ENCODE data around the gene SUCLA2. TPM values are rescaled to one million over a fixed set of nuclear protein-coding genes. Genes with fewer than 3 reads are reported as not detected.

Gene SUCLA2
- polyA plus RNA-seq, 1 donor (not counting 4 experiments of a cell fraction or from before 2014, with no cell fraction given): 64.3 TPM

DNA sequence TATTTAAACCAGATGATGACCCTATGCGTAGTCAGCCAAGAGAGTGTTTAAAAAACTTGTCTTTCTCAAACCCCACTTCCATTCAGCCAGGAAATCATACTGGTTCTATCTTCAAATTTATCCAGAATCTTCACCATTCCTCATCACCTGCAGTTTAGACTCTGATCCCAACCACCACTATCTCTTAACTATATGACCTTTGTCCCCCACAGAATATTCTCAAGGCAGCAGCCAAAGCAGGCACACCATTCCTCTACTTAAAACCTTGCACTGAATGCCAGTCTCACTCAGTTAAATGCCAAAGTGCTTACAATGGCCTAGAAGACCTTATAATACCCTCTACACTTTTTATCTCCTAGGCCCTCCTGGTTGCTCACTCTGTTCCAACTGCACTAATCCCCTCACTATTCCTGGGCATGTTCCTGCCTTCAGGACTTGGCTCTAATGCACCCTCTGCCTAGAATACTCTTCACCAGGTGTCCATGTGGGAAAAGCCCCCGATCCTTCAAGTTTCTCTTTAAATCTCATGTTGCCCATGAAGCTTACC is 10.1 kb downstream of the SUCLA2 start:
- FAIRE-seq (no peak), DNase-seq (ENCODE audit: low read depth, low spot score) (no peak)
- Histone ChIP-seq H3K4me1 (ENCODE audit: control insufficient read depth, extremely low read depth, insufficient read depth, low read length) (no peaks in the 10 kb centered on the region), H3K9ac (ENCODE audit: control insufficient read depth, extremely low read depth, insufficient read depth, low read length) (no peak overlapping the region), H3K9me1 (ENCODE audit: control insufficient read depth, extremely low read depth, insufficient read depth, low read length) (no peaks in the 10 kb centered on the region), H3K27ac (ENCODE audit: control insufficient read depth, insufficient read depth, low read length) (no peak overlapping the region), H4K20me1 (ENCODE audit: control insufficient read depth, extremely low read depth, insufficient read depth, low read length) (no peaks in the 10 kb centered on the region), H3K79me2 (ENCODE audit: control insufficient read depth, insufficient read depth, low read length) (peaks cover 35% of the 10 kb centered on the region), H2AFZ (ENCODE audit: control insufficient read depth, low read length) (no peak overlapping the region), H3K27me3 (ENCODE audit: control insufficient read depth, extremely low read depth, insufficient read depth, low read length) (no peaks in the 10 kb centered on the region), H3K4me3 (ENCODE audit: control insufficient read depth in 2 of 3, extremely low read depth in 1 of 3, insufficient read depth in 2 of 3, low read depth in 1 of 3, low read length in 3 of 3) (no peak overlapping the region), H3K4me2 (ENCODE audit: control insufficient read depth, extremely low read depth, insufficient read depth, low read depth, low read length) (no peak overlapping the region), H3K36me3 (ENCODE audit: control insufficient read depth in 2 of 2, extremely low read depth in 1 of 2, insufficient read depth in 2 of 2, low read length in 2 of 2) (peaks cover 7 to 12% of the 10 kb centered on the region in 2 experiments), H3K9me3 (ENCODE audit: control insufficient read depth, low read depth, low read length) (no peaks in the 10 kb centered on the region)
- TF ChIP-seq EZH2 (IDR thresholded peaks at IDR 0.05; ENCODE audit: low read length): no peak
- TF ChIP-seq, protein P1, sequence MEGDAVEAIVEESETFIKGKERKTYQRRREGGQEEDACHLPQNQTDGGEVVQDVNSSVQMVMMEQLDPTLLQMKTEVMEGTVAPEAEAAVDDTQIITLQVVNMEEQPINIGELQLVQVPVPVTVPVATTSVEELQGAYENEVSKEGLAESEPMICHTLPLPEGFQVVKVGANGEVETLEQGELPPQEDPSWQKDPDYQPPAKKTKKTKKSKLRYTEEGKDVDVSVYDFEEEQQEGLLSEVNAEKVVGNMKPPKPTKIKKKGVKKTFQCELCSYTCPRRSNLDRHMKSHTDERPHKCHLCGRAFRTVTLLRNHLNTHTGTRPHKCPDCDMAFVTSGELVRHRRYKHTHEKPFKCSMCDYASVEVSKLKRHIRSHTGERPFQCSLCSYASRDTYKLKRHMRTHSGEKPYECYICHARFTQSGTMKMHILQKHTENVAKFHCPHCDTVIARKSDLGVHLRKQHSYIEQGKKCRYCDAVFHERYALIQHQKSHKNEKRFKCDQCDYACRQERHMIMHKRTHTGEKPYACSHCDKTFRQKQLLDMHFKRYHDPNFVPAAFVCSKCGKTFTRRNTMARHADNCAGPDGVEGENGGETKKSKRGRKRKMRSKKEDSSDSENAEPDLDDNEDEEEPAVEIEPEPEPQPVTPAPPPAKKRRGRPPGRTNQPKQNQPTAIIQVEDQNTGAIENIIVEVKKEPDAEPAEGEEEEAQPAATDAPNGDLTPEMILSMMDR (optimal IDR thresholded peaks at IDR 0.05 in 1 of 3, IDR thresholded peaks at IDR 0.05 in 1 of 3, conservative IDR thresholded peaks at IDR 0.05 in 1 of 3; ENCODE audit: extremely low read depth in 1 of 3, insufficient read depth in 2 of 3, low read length in 3 of 3): no peak
- dilution Hi-C loops (cut with MboI; ENCODE audit: extremely low pct_ligation_motif_present, low sequenced_read_pairs): no loop called here

DNA sequence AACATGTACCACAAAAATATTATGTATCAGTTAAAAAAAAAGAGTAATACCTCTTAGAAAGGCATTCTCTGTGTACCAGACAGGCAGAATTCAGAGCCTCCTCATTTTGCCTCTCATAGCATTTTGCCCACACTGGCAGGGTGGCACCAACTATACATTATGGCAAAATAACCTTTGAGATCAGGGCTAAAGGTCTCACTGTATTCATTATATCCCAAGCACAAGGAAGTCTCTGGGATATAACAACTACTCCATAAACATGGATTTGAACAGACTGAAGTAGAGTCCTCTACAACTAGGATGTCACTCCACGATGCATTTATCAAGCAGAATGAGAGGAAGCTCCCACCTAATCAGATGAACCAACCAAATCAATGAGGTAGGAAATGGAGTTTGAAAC is 10.6 kb downstream of the SUCLA2 start:
- FAIRE-seq: no peak
- Histone ChIP-seq H3K36me3 (ENCODE audit: control insufficient read depth in 2 of 2, extremely low read depth in 1 of 2, insufficient read depth in 2 of 2, low read length in 2 of 2) (peaks cover 7 to 12% of the 10 kb centered on the region in 2 experiments), H3K9ac (ENCODE audit: control insufficient read depth, extremely low read depth, insufficient read depth, low read length) (no peak overlapping the region), H3K4me2 (ENCODE audit: control insufficient read depth, extremely low read depth, insufficient read depth, low read depth, low read length) (no peak overlapping the region), H3K4me1 (ENCODE audit: control insufficient read depth, extremely low read depth, insufficient read depth, low read length) (no peaks in the 10 kb centered on the region), H3K9me1 (ENCODE audit: control insufficient read depth, extremely low read depth, insufficient read depth, low read length) (no peaks in the 10 kb centered on the region), H3K27me3 (ENCODE audit: control insufficient read depth, extremely low read depth, insufficient read depth, low read length) (no peaks in the 10 kb centered on the region), H3K9me3 (ENCODE audit: control insufficient read depth, low read depth, low read length) (no peaks in the 10 kb centered on the region), H3K79me2 (ENCODE audit: control insufficient read depth, insufficient read depth, low read length) (peaks cover 35% of the 10 kb centered on the region), H4K20me1 (ENCODE audit: control insufficient read depth, extremely low read depth, insufficient read depth, low read length) (no peaks in the 10 kb centered on the region), H2AFZ (ENCODE audit: control insufficient read depth, low read length) (no peak overlapping the region), H3K27ac (ENCODE audit: control insufficient read depth, insufficient read depth, low read length) (no peak overlapping the region), H3K4me3 (ENCODE audit: control insufficient read depth in 2 of 3, extremely low read depth in 1 of 3, insufficient read depth in 2 of 3, low read depth in 1 of 3, low read length in 3 of 3) (no peak overlapping the region)
- dilution Hi-C loops (cut with MboI; ENCODE audit: extremely low pct_ligation_motif_present, low sequenced_read_pairs): no loop called here
- DNase-seq (ENCODE audit: low read depth, low spot score): no peak
- TF ChIP-seq, protein P1 (optimal IDR thresholded peaks at IDR 0.05 in 1 of 3, IDR thresholded peaks at IDR 0.05 in 1 of 3, conservative IDR thresholded peaks at IDR 0.05 in 1 of 3; ENCODE audit: extremely low read depth in 1 of 3, insufficient read depth in 2 of 3, low read length in 3 of 3): no peak
- no peak for TF ChIP-seq EZH2 (IDR thresholded peaks at IDR 0.05; ENCODE audit: low read length)

Measured in keratinocyte (primary cell).